Nephron (organoid): Measurements from ENCODE around the gene IL17C.

Source experiments
- H3K27ac Mint-ChIP-seq, 3 experiments: 2 replicates each; pipeline ENCODE4 v1.8.0; 2020; ENCODE audit warnings: mixed read lengths in 3 of 3, mild to moderate bottlenecking in 2 of 3, moderate library complexity in 1 of 3
- H3K27me3 Mint-ChIP-seq: 2 replicates; pipeline ENCODE4 v1.8.0; 2021; ENCODE audit warnings: low read depth, mild to moderate bottlenecking, moderate library complexity, mixed read lengths
- H3K36me3 Mint-ChIP-seq: 2 replicates; pipeline ENCODE4 v1.8.0; 2020; ENCODE audit warnings: low read depth, mixed read lengths
- H3K4me1 Mint-ChIP-seq: 2 replicates; pipeline ENCODE4 v1.8.0; 2020; ENCODE audit warnings: mixed read lengths
- H3K4me3 Mint-ChIP-seq, 3 experiments: 2 replicates each; pipeline ENCODE4 v1.8.0; 2020; ENCODE audit warnings: mild to moderate bottlenecking in 3 of 3, mixed read lengths in 3 of 3, moderate library complexity in 2 of 3
- H3K9me3 Mint-ChIP-seq: 2 replicates; pipeline ENCODE4 v1.8.0; 2020; ENCODE audit warnings: mixed read lengths
- CTCF ChIP-seq, 3 experiments: fragments of 200-600 bp; sonication (generic); IDR thresholded peaks; one replicate each; pipeline ENCODE4 v1.5.0; 2021; ENCODE audit warnings: antibody characterized with exemption in 3 of 3; ENCODE audit not compliant: unreplicated experiment in 3 of 3

The IL17C gene

GRCh38 chr16:88673716-88674379, 35.5 kb downstream of the IL17C start:
- no peaks in the 10 kb centered on the region for H3K9me3 Mint-ChIP-seq
- no peak for TF ChIP-seq CTCF (IDR thresholded peaks at IDR 0.05; ENCODE audit: unreplicated experiment in 3 of 3)

GRCh38 chr16:88676502-88677242, 38.3 kb downstream of the IL17C start:
- no peaks in the 10 kb centered on the region for H3K36me3 Mint-ChIP-seq
- H3K4me1 Mint-ChIP-seq = peaks cover 13% of the 10 kb centered on the region
- TF ChIP-seq CTCF (IDR thresholded peaks at IDR 0.05; ENCODE audit: unreplicated experiment in 3 of 3) = no peak
- H3K4me3 Mint-ChIP-seq = no peak overlapping the region
- H3K9me3 Mint-ChIP-seq = no peaks in the 10 kb centered on the region
- H3K27ac Mint-ChIP-seq = no peak overlapping the region
- H3K27me3 Mint-ChIP-seq = peaks cover 5% of the 10 kb centered on the region

More at GRCh38 chr16:88673716-88674379, 35.5 kb downstream of the IL17C start:
- H3K36me3 Mint-ChIP-seq = peaks cover under 1% of the 10 kb centered on the region
- H3K27ac Mint-ChIP-seq = no peak overlapping the region
- no peaks in the 10 kb centered on the region for H3K27me3 Mint-ChIP-seq
- peak overlapping the region in 1 of 3 experiments; percentile 11 for H3K4me3 Mint-ChIP-seq
- H3K4me1 Mint-ChIP-seq = peaks cover 13% of the 10 kb centered on the region

GRCh38 chr16:88677721-88678120, 39.3 kb downstream of the IL17C start:
- Mint-ChIP-seq H3K4me3 (no peak overlapping the region), H3K9me3 (no peaks in the 10 kb centered on the region), H3K4me1 (peaks cover 13% of the 10 kb centered on the region), H3K27me3 (peaks cover 15% of the 10 kb centered on the region), H3K36me3 (no peaks in the 10 kb centered on the region), H3K27ac (no peak overlapping the region)
- no peak for TF ChIP-seq CTCF (IDR thresholded peaks at IDR 0.05; ENCODE audit: unreplicated experiment in 3 of 3)

GRCh38 chr16:88678224-88678979, 40.0 kb downstream of the IL17C start:
- Mint-ChIP-seq H3K36me3 (no peaks in the 10 kb centered on the region), H3K27ac (no peak overlapping the region), H3K4me3 (no peak overlapping the region), H3K27me3 (peaks cover 20% of the 10 kb centered on the region), H3K4me1 (peaks cover 13% of the 10 kb centered on the region), H3K9me3 (no peaks in the 10 kb centered on the region)
- TF ChIP-seq CTCF (IDR thresholded peaks at IDR 0.05; ENCODE audit: unreplicated experiment in 3 of 3) = no peak

GRCh38 chr16:88680554-88681083, 42.2 kb downstream of the IL17C start:
- Mint-ChIP-seq H3K27ac (no peak overlapping the region), H3K27me3 (peaks cover 42% of the 10 kb centered on the region), H3K4me1 (no peaks in the 10 kb centered on the region), H3K9me3 (no peaks in the 10 kb centered on the region), H3K36me3 (no peaks in the 10 kb centered on the region), H3K4me3 (no peak overlapping the region)
- no peak for TF ChIP-seq CTCF (IDR thresholded peaks at IDR 0.05; ENCODE audit: unreplicated experiment in 3 of 3)
